ENCODE data around the gene GLI3. TPM values are rescaled to one million over a fixed set of nuclear protein-coding genes. Genes with fewer than 3 reads are reported as not detected.

GLI3 gene
- total RNA-seq, 2 experiments from 2014 or later: 0.24 to 0.32 TPM

GRCh38 chr7:42039921-42040320 is 197.1 kb downstream of the GLI3 start:
- H3K4me1 Mint-ChIP-seq (ENCODE audit: low read depth): no peaks in the 10 kb centered on the region
- H3K27ac Mint-ChIP-seq: no peak overlapping the region
- intact Hi-C loops (cut with micrococcal nuclease): no loop called here
- H3K9me3 Mint-ChIP-seq: no peaks in the 10 kb centered on the region
- H3K27me3 Mint-ChIP-seq (ENCODE audit: low read depth): peaks cover 3% of the 10 kb centered on the region
- no peak for DNase-seq
- CTCF ChIA-PET: interaction anchor here (1.5 kb wide), 1 partner anchor 97 kb away, joined by 3 read pairs; no protein-coding TSS in a partner anchor
- no peak overlapping the region for H3K4me3 Mint-ChIP-seq
- no peaks in the 10 kb centered on the region for H3K36me3 Mint-ChIP-seq (ENCODE audit: low read depth)

GRCh38 chr7:42035210-42035609 is 201.8 kb downstream of the GLI3 start:
- intact Hi-C loops (cut with micrococcal nuclease): no loop called here
- CTCF ChIA-PET: interaction anchor here (0.6 kb wide), 1 partner anchor 12 kb away, joined by 4 read pairs; no protein-coding TSS in a partner anchor
- peaks cover under 1% of the 10 kb centered on the region for H3K27me3 Mint-ChIP-seq (ENCODE audit: low read depth)
- no peaks in the 10 kb centered on the region for H3K4me1 Mint-ChIP-seq (ENCODE audit: low read depth)
- DNase-seq: no peak
- H3K36me3 Mint-ChIP-seq (ENCODE audit: low read depth): no peaks in the 10 kb centered on the region
- no peaks in the 10 kb centered on the region for H3K9me3 Mint-ChIP-seq
- H3K27ac Mint-ChIP-seq: no peak overlapping the region
- H3K4me3 Mint-ChIP-seq: no peak overlapping the region

- CTCF ChIA-PET: no interaction called here
- no peaks in the 10 kb centered on the region for H3K27me3 Mint-ChIP-seq (ENCODE audit: low read depth)
- no peaks in the 10 kb centered on the region for H3K36me3 Mint-ChIP-seq (ENCODE audit: low read depth)
- H3K9me3 Mint-ChIP-seq: no peaks in the 10 kb centered on the region
- H3K27ac Mint-ChIP-seq: no peak overlapping the region
- H3K4me3 Mint-ChIP-seq: no peak overlapping the region
- H3K4me1 Mint-ChIP-seq (ENCODE audit: low read depth): no peaks in the 10 kb centered on the region
- intact Hi-C loops (cut with micrococcal nuclease): no loop called here
- no peak for DNase-seq
Observed at GRCh38 chr7:42033480-42033879, 203.5 kb downstream of the GLI3 start.

GRCh38 chr7:42029405-42029804 is 207.6 kb downstream of the GLI3 start:
- CTCF ChIA-PET: no interaction called here
- H3K36me3 Mint-ChIP-seq (ENCODE audit: low read depth): no peaks in the 10 kb centered on the region
- no peaks in the 10 kb centered on the region for H3K27me3 Mint-ChIP-seq (ENCODE audit: low read depth)
- H3K4me1 Mint-ChIP-seq (ENCODE audit: low read depth): no peaks in the 10 kb centered on the region
- no peaks in the 10 kb centered on the region for H3K9me3 Mint-ChIP-seq
- no peak overlapping the region for H3K27ac Mint-ChIP-seq
- no peak overlapping the region for H3K4me3 Mint-ChIP-seq
- intact Hi-C loops (cut with micrococcal nuclease): no loop called here
- no peak for DNase-seq

GRCh38 chr7:42027521-42027920 is 209.5 kb downstream of the GLI3 start:
- Mint-ChIP-seq H3K36me3 (ENCODE audit: low read depth) (no peaks in the 10 kb centered on the region), H3K4me1 (ENCODE audit: low read depth) (no peaks in the 10 kb centered on the region), H3K4me3 (no peak overlapping the region), H3K9me3 (no peaks in the 10 kb centered on the region), H3K27me3 (ENCODE audit: low read depth) (no peaks in the 10 kb centered on the region), H3K27ac (no peak overlapping the region)
- CTCF ChIA-PET: no interaction called here
- intact Hi-C loops (cut with micrococcal nuclease): no loop called here
- no peak for DNase-seq

- no peaks in the 10 kb centered on the region for H3K9me3 Mint-ChIP-seq
- CTCF ChIA-PET: no interaction called here
- no peak for DNase-seq
- intact Hi-C loops (cut with micrococcal nuclease): no loop called here
- no peak overlapping the region for H3K27ac Mint-ChIP-seq
- no peaks in the 10 kb centered on the region for H3K4me1 Mint-ChIP-seq (ENCODE audit: low read depth)
- H3K27me3 Mint-ChIP-seq (ENCODE audit: low read depth): no peaks in the 10 kb centered on the region
- H3K4me3 Mint-ChIP-seq: no peak overlapping the region
- H3K36me3 Mint-ChIP-seq (ENCODE audit: low read depth): no peaks in the 10 kb centered on the region
Observed at GRCh38 chr7:42026622-42027197, 210.3 kb downstream of the GLI3 start.

GRCh38 chr7:42025635-42026375 is 211.2 kb downstream of the GLI3 start:
- no peaks in the 10 kb centered on the region for H3K36me3 Mint-ChIP-seq (ENCODE audit: low read depth)
- no peak overlapping the region for H3K4me3 Mint-ChIP-seq
- no peak for DNase-seq
- H3K4me1 Mint-ChIP-seq (ENCODE audit: low read depth): no peaks in the 10 kb centered on the region
- CTCF ChIA-PET: interaction anchor here (1.5 kb wide), 1 partner anchor 11 kb away, joined by 5 read pairs; no protein-coding TSS in a partner anchor
- H3K9me3 Mint-ChIP-seq: no peaks in the 10 kb centered on the region
- H3K27ac Mint-ChIP-seq: no peak overlapping the region
- intact Hi-C loops (cut with micrococcal nuclease): no loop called here
- H3K27me3 Mint-ChIP-seq (ENCODE audit: low read depth): no peaks in the 10 kb centered on the region

- no peaks in the 10 kb centered on the region for H3K9me3 Mint-ChIP-seq
- CTCF ChIA-PET: interaction anchor here (1.5 kb wide), 1 partner anchor 9 kb away, joined by 5 read pairs; no protein-coding TSS in a partner anchor
- no peak overlapping the region for H3K27ac Mint-ChIP-seq
- H3K27me3 Mint-ChIP-seq (ENCODE audit: low read depth): no peaks in the 10 kb centered on the region
- no peak overlapping the region for H3K4me3 Mint-ChIP-seq
- intact Hi-C loops (cut with micrococcal nuclease): no loop called here
- H3K36me3 Mint-ChIP-seq (ENCODE audit: low read depth): no peaks in the 10 kb centered on the region
- H3K4me1 Mint-ChIP-seq (ENCODE audit: low read depth): no peaks in the 10 kb centered on the region
- no peak for DNase-seq
Observed at GRCh38 chr7:42024537-42024936, 212.5 kb downstream of the GLI3 start.

- Mint-ChIP-seq H3K27ac (no peak overlapping the region), H3K9me3 (no peaks in the 10 kb centered on the region), H3K4me1 (ENCODE audit: low read depth) (no peaks in the 10 kb centered on the region), H3K27me3 (ENCODE audit: low read depth) (peaks cover under 1% of the 10 kb centered on the region), H3K4me3 (no peak overlapping the region), H3K36me3 (ENCODE audit: low read depth) (no peaks in the 10 kb centered on the region)
- no peak for DNase-seq
- intact Hi-C loops (cut with micrococcal nuclease): no loop called here
- CTCF ChIA-PET: interaction anchor here (0.7 kb wide), 1 partner anchor 12 kb away, joined by 4 read pairs; no protein-coding TSS in a partner anchor
Observed at GRCh38 chr7:42023262-42023661, 213.7 kb downstream of the GLI3 start.

GRCh38 chr7:42022791-42023190 is 214.2 kb downstream of the GLI3 start:
- intact Hi-C loops (cut with micrococcal nuclease): no loop called here
- H3K4me3 Mint-ChIP-seq: no peak overlapping the region
- H3K27me3 Mint-ChIP-seq (ENCODE audit: low read depth): peaks cover 3% of the 10 kb centered on the region
- CTCF ChIA-PET: interaction anchor here (0.7 kb wide), 1 partner anchor 12 kb away, joined by 4 read pairs; no protein-coding TSS in a partner anchor
- no peak overlapping the region for H3K27ac Mint-ChIP-seq
- no peaks in the 10 kb centered on the region for H3K9me3 Mint-ChIP-seq
- no peaks in the 10 kb centered on the region for H3K36me3 Mint-ChIP-seq (ENCODE audit: low read depth)
- no peak for DNase-seq
- no peaks in the 10 kb centered on the region for H3K4me1 Mint-ChIP-seq (ENCODE audit: low read depth)

- intact Hi-C loops (cut with micrococcal nuclease): no loop called here
- H3K9me3 Mint-ChIP-seq: no peaks in the 10 kb centered on the region
- no peak overlapping the region for H3K4me3 Mint-ChIP-seq
- no peaks in the 10 kb centered on the region for H3K4me1 Mint-ChIP-seq (ENCODE audit: low read depth)
- H3K36me3 Mint-ChIP-seq (ENCODE audit: low read depth): no peaks in the 10 kb centered on the region
- peaks cover 8% of the 10 kb centered on the region for H3K27me3 Mint-ChIP-seq (ENCODE audit: low read depth)
- no peak overlapping the region for H3K27ac Mint-ChIP-seq
- no peak for DNase-seq
- CTCF ChIA-PET: no interaction called here
Observed at GRCh38 chr7:42022056-42022455, 215.0 kb downstream of the GLI3 start.

- intact Hi-C loops (cut with micrococcal nuclease): no loop called here
- Mint-ChIP-seq H3K9me3 (no peaks in the 10 kb centered on the region), H3K36me3 (ENCODE audit: low read depth) (no peaks in the 10 kb centered on the region)
Observed at GRCh38 chr7:42021631-42022030, 215.4 kb downstream of the GLI3 start.

GRCh38 chr7:42020061-42020460 is 216.9 kb downstream of the GLI3 start:
- Mint-ChIP-seq H3K27ac (no peak overlapping the region), H3K9me3 (peaks cover 1% of the 10 kb centered on the region), H3K4me1 (ENCODE audit: low read depth) (no peaks in the 10 kb centered on the region), H3K27me3 (ENCODE audit: low read depth) (peaks cover 11% of the 10 kb centered on the region), H3K4me3 (no peak overlapping the region), H3K36me3 (ENCODE audit: low read depth) (no peaks in the 10 kb centered on the region)
- no peak for DNase-seq
- intact Hi-C loops (cut with micrococcal nuclease): no loop called here
- CTCF ChIA-PET: no interaction called here

More at GRCh38 chr7:42021631-42022030, 215.4 kb downstream of the GLI3 start:
- no peak overlapping the region for H3K27ac Mint-ChIP-seq
- CTCF ChIA-PET: no interaction called here
- H3K4me3 Mint-ChIP-seq: no peak overlapping the region
- peaks cover 10% of the 10 kb centered on the region for H3K27me3 Mint-ChIP-seq (ENCODE audit: low read depth)
- H3K4me1 Mint-ChIP-seq (ENCODE audit: low read depth): no peaks in the 10 kb centered on the region
- DNase-seq: no peak
